GM19438 (cell line): ENCODE measurements around the gene TRAPPC11.
"Not testable (repeated sequence)": the region's sequence is repeated elsewhere in the genome, so short reads cannot be mapped to it uniquely, and the experiment has no call there.

Experiments used
- ATAC-seq: cut with Tn5 transposase; IDR thresholded peaks from one replicate; pipeline ENCODE4 v1.9.1; 2021; ENCODE audit warnings: low read depth; ENCODE audit not compliant: unreplicated experiment

Gene TRAPPC11

GRCh38 chr4:183718876-183719275 lies 59.8 kb downstream of the TRAPPC11 start:
- no peak for ATAC-seq

GRCh38 chr4:183721207-183722081 lies 62.4 kb downstream of the TRAPPC11 start:
- peak; percentile 30 for ATAC-seq

DNA sequence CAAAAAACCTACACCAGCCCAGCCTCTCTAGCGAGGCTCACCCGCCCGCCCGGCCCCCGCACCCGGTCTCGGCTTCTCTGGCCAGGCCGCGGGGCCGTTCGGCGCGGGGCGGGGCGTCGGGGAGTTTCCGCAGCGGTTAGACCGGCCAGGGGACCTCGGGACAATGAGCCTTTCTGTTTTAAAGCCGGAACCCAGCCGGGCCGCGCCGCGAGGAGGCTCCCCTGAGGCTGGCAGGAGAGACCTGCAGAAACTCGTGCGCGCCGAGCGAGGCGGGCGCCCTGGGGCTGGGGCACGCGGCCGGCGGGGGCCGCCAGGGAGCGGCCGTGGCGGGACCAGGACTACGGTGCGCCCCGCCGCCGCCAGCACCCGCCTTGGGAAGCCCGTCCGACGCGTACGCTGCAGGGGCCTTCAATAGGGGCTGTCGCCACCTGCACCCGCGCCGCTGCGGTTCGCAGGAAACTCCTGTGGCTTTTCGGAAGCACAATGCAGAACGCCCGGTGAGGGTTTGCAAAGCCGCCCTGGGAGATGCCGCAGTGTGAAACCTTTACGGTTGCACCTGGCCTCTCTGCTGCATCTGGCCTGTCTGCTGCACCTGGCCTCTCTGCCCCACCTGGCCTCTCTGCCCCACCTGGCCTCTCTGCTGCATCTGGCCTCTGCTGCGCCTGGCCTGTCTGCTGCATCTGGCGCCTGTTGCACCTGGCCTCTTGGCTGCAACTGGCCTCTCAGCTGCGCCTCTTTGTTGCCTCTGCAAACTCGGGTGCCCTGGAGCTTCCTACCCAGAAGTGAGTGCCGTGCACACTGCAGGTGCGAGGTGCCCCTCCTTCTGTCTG lies 63.9 kb downstream of the TRAPPC11 start:
- peak; percentile 74 for ATAC-seq

DNA sequence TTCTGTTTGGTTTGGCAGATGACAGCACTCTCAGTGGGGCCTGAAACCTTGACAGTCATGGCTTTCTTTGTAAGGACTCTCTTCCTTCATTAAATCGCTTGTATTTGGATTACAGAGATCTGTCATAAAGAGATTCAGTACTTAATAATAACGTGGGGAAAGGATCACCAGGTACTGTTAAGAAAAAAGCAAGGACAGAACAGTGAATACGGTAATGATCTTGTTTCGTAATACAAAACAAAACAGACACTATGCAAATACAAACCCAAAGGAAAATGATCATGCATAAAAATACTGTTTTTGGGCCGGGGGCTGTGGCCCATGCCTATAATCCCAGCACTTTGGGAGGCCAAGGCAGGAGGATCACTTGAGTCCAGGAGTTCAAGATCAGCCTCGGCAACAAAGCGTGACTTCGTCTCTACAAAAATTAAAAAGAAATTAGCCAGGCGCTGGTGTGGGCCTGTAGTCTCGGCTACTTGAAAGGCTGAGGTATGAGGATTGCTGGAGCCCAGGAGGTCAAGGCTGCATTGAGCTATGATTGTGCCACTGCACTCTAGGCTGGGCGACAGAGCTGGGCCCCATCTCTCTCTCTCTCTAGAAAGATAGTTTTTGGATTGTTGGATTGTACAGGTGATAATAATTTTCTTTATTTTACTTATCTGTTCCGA lies 64.6 kb downstream of the TRAPPC11 start:
- no peak for ATAC-seq

DNA sequence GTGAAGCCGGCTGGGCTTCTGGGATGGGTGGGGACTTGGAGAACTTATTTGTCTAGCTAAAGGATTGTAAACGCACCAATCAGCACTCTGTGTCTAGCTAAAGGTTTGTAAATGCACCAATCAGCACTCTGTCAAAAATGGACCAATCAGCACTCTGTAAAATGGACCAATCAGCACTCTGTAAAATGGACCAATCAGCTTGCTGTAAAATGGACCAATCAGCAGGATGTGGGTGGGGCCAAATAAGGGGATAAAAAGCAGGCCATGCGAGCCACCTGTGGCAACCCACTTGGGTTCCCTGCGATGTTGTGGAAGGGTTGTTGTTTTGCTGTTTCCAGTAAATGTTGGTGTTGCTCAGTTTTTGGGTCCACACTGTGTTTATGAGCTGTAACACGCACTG lies 66.5 kb downstream of the TRAPPC11 start:
- not testable (repeated sequence) for ATAC-seq

- no peak for ATAC-seq
These were observed 68.4 kb downstream of the TRAPPC11 start for GRCh38 chr4:183727482-183727881.

DNA sequence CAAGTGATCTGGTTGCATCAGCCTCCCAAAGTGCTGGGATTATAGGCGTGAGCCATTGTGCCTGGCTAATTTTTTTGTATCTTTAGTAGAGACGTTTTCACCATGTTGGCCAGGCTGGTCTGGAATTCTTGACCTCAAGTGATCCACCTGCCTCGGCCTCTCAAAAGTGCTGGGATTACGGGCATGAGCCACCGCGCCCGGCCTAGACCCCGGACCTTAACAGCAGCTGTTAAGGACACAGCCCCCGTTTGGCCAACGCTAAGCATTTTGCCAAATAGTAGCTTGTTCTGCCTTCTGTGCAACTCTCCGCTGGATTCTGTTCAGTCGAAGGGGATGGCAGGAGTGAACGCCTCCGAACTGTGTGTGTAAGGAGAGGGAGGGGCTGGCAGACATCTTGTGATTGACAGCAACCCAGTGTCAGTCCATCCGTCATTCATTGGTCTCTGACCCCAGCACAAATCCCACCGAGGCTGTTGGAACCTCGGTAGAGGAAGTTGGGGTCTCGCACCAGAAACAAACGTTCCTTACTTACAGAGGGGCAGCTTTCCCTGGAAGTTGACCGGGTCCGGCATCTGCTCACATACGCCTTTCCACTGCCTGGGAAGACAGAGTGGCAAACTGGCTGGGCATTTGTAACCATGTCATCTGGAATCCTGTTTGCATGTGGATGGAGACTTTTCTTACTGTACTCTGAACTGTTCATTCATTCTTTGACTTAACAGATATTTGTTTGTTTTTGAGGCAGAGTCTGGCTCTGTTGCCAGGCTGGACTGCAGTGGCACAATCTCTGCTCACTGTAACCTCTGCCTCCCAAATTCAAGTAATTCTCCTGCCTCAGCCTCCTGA lies 69.4 kb downstream of the TRAPPC11 start:
- ATAC-seq, result no peak

- no peak for ATAC-seq
These were observed 69.9 kb downstream of the TRAPPC11 start for GRCh38 chr4:183729069-183729406.

- no peak for ATAC-seq
These were observed 70.6 kb downstream of the TRAPPC11 start for GRCh38 chr4:183729430-183730328.

GRCh38 chr4:183732296-183732695 lies 73.2 kb downstream of the TRAPPC11 start:
- no peak for ATAC-seq

GRCh38 chr4:183733181-183733580 lies 74.1 kb downstream of the TRAPPC11 start:
- no peak for ATAC-seq

DNA sequence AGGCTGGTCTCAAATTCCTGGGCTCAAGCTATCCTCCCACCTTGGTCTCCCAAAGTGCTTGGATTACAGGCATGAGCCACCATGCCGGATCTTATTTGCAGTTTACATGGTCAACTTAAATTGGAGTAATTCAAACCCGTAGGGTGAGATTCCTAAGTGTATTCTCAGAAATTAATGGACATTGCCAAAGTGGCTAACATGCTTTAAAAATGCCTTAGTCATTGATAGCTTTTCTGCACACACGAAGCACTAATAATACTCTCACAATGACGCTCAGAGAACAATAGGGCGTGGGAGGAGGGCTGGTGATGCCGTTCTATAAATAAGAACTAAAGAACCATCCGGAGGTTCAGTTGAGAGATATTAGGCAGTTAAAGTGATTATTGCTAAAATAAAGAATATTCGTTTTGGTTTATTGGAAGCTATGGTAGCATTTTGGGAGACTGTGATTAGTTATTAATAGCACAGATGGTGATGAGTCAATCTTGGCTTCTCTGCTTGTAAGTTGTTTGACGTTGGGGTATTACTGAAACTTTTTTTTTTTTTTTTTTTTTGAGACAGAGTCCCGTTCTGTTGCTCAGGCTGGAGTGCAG lies 79.1 kb downstream of the TRAPPC11 start:
- no peak for ATAC-seq

- no peak for ATAC-seq
These were observed 79.9 kb downstream of the TRAPPC11 start for GRCh38 chr4:183738961-183739360.

DNA sequence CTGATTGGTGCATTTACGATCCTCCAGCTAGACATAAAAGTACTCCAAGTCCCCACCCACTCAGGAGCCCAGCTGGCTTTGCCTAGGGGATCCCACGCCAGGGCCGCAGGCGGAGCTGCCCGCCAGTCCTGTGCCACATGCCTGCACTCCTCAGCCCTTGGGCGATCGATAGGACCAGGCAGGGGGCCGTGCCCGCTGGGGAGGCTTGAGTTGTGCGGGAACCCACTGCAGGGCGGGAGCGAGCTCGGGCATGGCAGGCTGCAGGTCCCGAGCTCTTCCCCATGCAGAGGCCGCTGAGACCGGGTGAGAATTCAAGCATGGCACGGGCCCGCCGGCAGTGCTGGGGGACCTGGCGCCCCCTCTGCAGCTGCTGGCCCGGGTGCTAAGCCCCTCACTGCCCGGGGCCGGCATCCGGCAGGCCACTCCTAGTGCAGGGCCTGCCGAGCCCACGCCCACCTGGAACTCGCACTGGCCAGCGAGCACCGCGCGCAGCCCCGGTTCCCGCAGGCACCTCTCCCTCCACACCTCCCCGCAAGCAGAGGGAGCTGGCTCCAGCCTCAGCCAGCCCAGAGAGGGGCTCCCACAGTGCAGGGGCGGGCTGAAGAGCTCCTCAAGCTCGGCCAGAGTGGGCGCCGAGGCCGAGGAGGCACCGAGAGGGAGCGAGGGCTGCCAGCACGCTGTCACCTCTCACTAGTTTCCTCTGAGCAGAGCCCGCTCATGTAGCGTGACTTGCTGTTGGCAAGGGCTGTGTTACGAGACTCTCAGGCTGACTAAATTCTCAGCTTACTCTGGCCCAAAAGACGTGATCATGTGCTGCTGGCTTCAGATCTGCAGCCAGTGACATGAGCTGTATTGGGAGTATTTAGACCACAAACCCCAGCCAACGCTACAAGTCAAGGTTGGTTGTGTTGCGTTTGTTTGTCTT lies 87.5 kb downstream of the TRAPPC11 start:
- no peak for ATAC-seq

DNA sequence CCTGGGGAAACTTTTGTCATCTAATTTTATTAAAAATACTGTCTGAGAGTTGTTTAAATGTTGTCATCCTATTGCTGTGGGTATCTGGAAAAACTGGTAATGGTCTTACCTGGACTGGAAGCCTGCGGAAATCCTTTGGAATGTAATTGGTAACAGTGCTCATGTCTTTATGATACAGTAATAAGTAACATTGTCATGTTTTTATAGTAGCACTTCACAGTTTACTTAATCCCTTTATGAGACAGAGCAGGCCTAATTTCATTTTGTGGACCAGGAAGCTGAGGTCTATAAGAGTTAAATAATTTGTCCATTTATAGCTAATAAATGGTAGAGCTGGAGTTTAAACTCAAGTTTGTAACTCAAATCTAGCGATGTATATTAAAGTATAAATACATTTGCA lies 88.3 kb downstream of the TRAPPC11 start:
- ATAC-seq, result no peak

- no peak for ATAC-seq
These were observed 89.0 kb downstream of the TRAPPC11 start for GRCh38 chr4:183747931-183748670.

DNA sequence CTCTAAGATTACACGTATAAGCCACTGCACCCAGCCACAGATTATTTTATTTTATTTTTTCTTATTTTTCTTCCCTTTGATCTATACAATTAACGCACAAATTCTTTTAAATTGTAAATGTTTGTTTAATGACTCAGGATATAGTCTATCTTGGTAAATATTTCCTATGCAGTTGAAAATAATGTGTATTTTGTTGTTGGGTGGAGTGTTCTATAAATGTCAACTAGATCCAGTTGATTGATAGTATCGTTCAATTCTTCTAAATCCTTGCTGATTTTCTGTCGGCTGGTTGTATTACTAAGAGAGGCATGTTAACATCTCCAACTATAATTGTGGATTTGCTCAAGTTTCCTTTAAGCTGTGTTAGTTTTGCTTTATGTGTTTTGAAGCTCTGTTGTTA lies 92.0 kb downstream of the TRAPPC11 start:
- ATAC-seq, result no peak
